GM12878 (cell line): ENCODE results near the gene DTX1.

ENCODE experiments used
- BRCA1 ChIP-seq: IDR thresholded peaks from 2 replicates; pipeline ENCODE4 v1.6.1; 2011; ENCODE audit warnings: low read depth, low read length, improper control_type of control experiment
- CBX5 ChIP-seq: sonication (generic); IDR thresholded peaks from 2 replicates; pipeline ENCODE4 v1.6.1; 2016; ENCODE audit warnings: low read depth, moderate library complexity, mild to moderate bottlenecking, inconsistent platforms
- CREB1 ChIP-seq: IDR thresholded peaks from 2 replicates; pipeline ENCODE4 v1.6.1; 2012; ENCODE audit warnings: low read depth, mild to moderate bottlenecking, inconsistent platforms
- EGR1 ChIP-seq, 2 experiments: IDR thresholded peaks; 1 replicate in 1 of 2; 2 replicates in 1 of 2; pipeline ENCODE4 v1.6.1; 2011 to 2012; ENCODE audit warnings: low read depth in 2 of 2, low read length in 2 of 2, borderline replicate concordance in 1 of 2, mild to moderate bottlenecking in 1 of 2, moderate library complexity in 1 of 2
- EZH2 ChIP-seq: IDR thresholded peaks from 2 replicates; pipeline ENCODE4 v1.6.1; 2012; ENCODE audit warnings: low read depth, mild to moderate bottlenecking, control low read depth, inconsistent platforms, low read length, borderline replicate concordance; ENCODE audit not compliant: control insufficient read depth
- FOS ChIP-seq: IDR thresholded peaks from 3 replicates; pipeline ENCODE4 v1.6.1; 2011; ENCODE audit warnings: borderline replicate concordance; ENCODE audit not compliant: insufficient read length; ENCODE audit errors: extremely low read depth
- FOXK2 ChIP-seq: fragments of 450-650 bp; IDR thresholded peaks from 2 replicates; pipeline ENCODE4 v1.6.1; 2017; ENCODE audit warnings: mild to moderate bottlenecking, moderate library complexity
- GATAD2B ChIP-seq: fragments of 450-650 bp; conservative IDR thresholded peaks from 2 replicates; pipeline ENCODE4 v1.6.1; 2017; ENCODE audit warnings: low read depth, mild to moderate bottlenecking, moderate library complexity
- KDM1A ChIP-seq: fragments of 200-600 bp; sonication (generic); IDR thresholded peaks from 2 replicates; pipeline ENCODE4 v1.6.1; 2016; ENCODE audit warnings: borderline replicate concordance
- POLR2A ChIP-seq: IDR thresholded peaks from 2 replicates; pipeline ENCODE4 v1.6.1; 2011; ENCODE audit warnings: low read depth, mild to moderate bottlenecking, low read length
- REST ChIP-seq: IDR thresholded peaks from 2 replicates; pipeline ENCODE4 v1.6.1; 2012; ENCODE audit warnings: mild to moderate bottlenecking, low read depth, low read length
- SUZ12 ChIP-seq: fragments of 200-600 bp; sonication (generic); IDR thresholded peaks from one replicate; pipeline ENCODE4 v1.6.1; 2018; ENCODE audit warnings: antibody characterized with exemption, mild to moderate bottlenecking; ENCODE audit not compliant: unreplicated experiment
- ZNF384 ChIP-seq: IDR thresholded peaks from 2 replicates; pipeline ENCODE4 v1.6.1; 2012; ENCODE audit warnings: low read depth, mild to moderate bottlenecking, low read length, improper control_type of control experiment, borderline replicate concordance

GRCh38 chr12:113099364-113099763, 42.8 kb downstream of the DTX1 start:
- TF ChIP-seq EZH2 (no peak), FOS (no peak), SUZ12 (no peak), ZNF384 (no peak), GATAD2B (no peak), CBX5 (no peak), POLR2A (no peak), BRCA1 (no peak), KDM1A (no peak), REST (no peak), FOXK2 (no peak), EGR1 (IDR thresholded peaks at IDR 0.05; ENCODE audit: borderline replicate concordance in 1 of 2, low read depth in 2 of 2, low read length in 2 of 2) (no peak), CREB1 (no peak)
